ENCODE measurements around the gene GLI3. TPM values are rescaled to one million over a fixed set of nuclear protein-coding genes. Genes with fewer than 3 reads are reported as not detected.

The GLI3 gene
- total and polyA plus RNA-seq, 10 of the 15 experiments (the other 5 are each of a cell fraction or from before 2014, with no cell fraction given): 0.01 TPM; not detected in 8

GRCh38 chr7:42232275-42232674 lies 4.7 kb downstream of the GLI3 start:
- peak; percentile 38; the same call in 2 of the 3 replicates for ATAC-seq
- DNase-seq (ENCODE audit: low read depth, low spot score): no peak
- TF ChIP-seq ELK1 (IDR thresholded peaks at IDR 0.05; ENCODE audit: low read depth, low read length) (no peak), SREBF2 (IDR thresholded peaks at IDR 0.05; ENCODE audit: low read length) (no peak), YBX1 (IDR thresholded peaks at IDR 0.05) (no peak), PAX5 (IDR thresholded peaks at IDR 0.05; ENCODE audit: borderline replicate concordance, low read depth, low read length) (0 out of 2 replicates have a peak, but pooled peaks have one; percentile 34), SREBF1 (IDR thresholded peaks at IDR 0.05; ENCODE audit: low read length) (no peak), USF2 (IDR thresholded peaks at IDR 0.05; ENCODE audit: borderline replicate concordance, low read depth, low read length) (no peak)
- Histone ChIP-seq H3K27me3 (replicated peaks in 1 of 2; ENCODE audit: control insufficient read depth in 2 of 2, insufficient read depth in 2 of 2, low read length in 1 of 2) (peaks cover 10 to 14% of the 10 kb centered on the region in 2 experiments), H3K27ac (ENCODE audit: control insufficient read depth, insufficient read depth) (no peak overlapping the region), H4K20me1 (ENCODE audit: control insufficient read depth, insufficient read depth) (no peaks in the 10 kb centered on the region), H3K36me3 (ENCODE audit: control insufficient read depth in 2 of 2, insufficient read depth in 2 of 2, low read length in 1 of 2) (no peaks in the 10 kb centered on the region), H3K4me3 (no peak overlapping the region), H3K79me2 (ENCODE audit: control insufficient read depth, insufficient read depth, low read length) (no peaks in the 10 kb centered on the region), H2AFZ (ENCODE audit: control insufficient read depth, low read depth, low read length) (no peak overlapping the region), H3K9ac (ENCODE audit: control insufficient read depth, insufficient read depth, low read length) (no peak overlapping the region), H3K4me2 (ENCODE audit: control insufficient read depth, insufficient read depth) (no peak overlapping the region), H3K4me1 (ENCODE audit: control insufficient read depth, insufficient read depth, low read length) (no peaks in the 10 kb centered on the region; the same call in 1 of the 2 replicates), H3K9me3 (replicated peaks; ENCODE audit: control insufficient read depth, insufficient read depth, low read length) (no peaks in the 10 kb centered on the region)
- in situ Hi-C loops (cut with MboI) (no loop called here), intact Hi-C loops (cut with micrococcal nuclease; ENCODE audit: unreplicated experiment) (no loop called here)
- 0% methylated on average over 4 of the region's 4 CpGs for WGBS (ENCODE audit: insufficient coverage, insufficient replicate concordance, low lambda C conversion rate, missing lambda C conversion rate)
- ChIA-PET CTCF (interaction anchor here (0.6 kb wide), 1 partner anchor 256 kb away, joined by 3 read pairs; no protein-coding TSS in a partner anchor), RAD21 (ENCODE audit: unreplicated experiment) (no interaction called here), POLR2A (no interaction called here), SMC1A (ENCODE audit: uncharacterized antibody, unreplicated experiment) (no interaction called here)
- FAIRE-seq: no peak
- BruUV-seq (replicated peaks): no TSS peak

All from GM12878 (cell line).